Measurements from ENCODE around the gene NCOR1.

- TF ChIP-seq CTCF (conservative IDR thresholded peaks at IDR 0.05; ENCODE audit: low read depth, low read length) (no peak), EZH2 (IDR thresholded peaks at IDR 0.05; ENCODE audit: low read length, unreplicated experiment) (no peak)
These were observed 209.7 kb downstream of the NCOR1 start for GRCh38 chr17:16005636-16006035.

All from PC-3 (cell line).